Measurements from ENCODE around the gene HABP4.

The HABP4 gene

DNA sequence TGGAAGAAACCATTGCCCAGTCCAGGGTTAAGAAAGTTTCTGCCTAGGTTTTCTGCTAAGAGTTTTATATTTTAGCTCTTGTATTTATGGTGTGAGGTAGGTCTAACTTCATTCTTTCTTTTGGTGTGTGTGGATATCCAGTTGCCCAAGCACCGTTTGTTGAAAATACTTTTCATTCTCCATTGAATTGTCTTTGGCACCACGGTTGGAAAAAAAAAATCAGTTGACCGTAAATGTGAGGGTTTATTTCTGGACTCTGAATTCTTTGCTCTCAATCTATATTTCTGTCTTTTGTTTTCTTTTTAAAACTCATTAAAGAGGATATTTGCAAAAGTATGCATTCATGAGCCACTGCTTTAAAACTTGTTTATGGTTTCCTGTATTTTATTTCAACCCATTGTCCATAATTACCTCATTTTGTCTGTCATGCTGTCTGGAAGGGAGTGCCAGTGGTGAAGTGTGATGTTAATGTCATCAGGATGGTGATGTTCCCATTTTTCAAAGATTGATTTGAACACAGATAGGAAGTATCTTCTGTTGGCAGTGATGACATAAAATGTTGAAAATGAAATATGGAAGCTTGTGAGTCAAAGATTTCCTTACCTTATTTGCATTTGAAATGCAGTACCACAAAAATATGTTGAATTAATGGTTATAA, 33.9 kb downstream of the HABP4 start:
- TF ChIP-seq, protein P1, sequence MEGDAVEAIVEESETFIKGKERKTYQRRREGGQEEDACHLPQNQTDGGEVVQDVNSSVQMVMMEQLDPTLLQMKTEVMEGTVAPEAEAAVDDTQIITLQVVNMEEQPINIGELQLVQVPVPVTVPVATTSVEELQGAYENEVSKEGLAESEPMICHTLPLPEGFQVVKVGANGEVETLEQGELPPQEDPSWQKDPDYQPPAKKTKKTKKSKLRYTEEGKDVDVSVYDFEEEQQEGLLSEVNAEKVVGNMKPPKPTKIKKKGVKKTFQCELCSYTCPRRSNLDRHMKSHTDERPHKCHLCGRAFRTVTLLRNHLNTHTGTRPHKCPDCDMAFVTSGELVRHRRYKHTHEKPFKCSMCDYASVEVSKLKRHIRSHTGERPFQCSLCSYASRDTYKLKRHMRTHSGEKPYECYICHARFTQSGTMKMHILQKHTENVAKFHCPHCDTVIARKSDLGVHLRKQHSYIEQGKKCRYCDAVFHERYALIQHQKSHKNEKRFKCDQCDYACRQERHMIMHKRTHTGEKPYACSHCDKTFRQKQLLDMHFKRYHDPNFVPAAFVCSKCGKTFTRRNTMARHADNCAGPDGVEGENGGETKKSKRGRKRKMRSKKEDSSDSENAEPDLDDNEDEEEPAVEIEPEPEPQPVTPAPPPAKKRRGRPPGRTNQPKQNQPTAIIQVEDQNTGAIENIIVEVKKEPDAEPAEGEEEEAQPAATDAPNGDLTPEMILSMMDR (IDR thresholded peaks at IDR 0.05; ENCODE audit: insufficient read depth, low read length, missing control alignments), result no peak
- POLR2A ChIA-PET, result no interaction called here
- no peak overlapping the region for H3K4me3 ChIP-seq (ENCODE audit: low read depth, low read length)
- no peak for DNase-seq (ENCODE audit: low read depth, low spot score)
- CTCF ChIA-PET, result no interaction called here

DNA sequence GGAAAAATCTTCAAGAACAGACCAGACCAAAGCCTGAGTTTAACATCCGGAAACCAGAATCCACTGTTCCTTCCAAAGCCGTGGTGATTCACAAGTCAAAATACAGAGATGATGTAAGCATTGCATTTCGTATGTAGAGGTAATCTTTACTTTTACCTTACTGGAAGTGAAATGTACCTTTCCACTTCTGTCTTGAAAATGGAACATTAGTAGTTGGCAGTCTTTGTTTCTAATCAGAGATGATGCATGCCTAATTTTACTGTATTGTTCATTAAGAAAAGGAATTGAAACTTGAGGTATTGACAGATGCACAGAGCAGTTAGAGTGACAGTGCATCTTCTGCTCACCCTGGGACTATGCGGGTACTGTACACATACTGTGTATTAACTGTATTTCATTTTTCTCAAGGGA, 34.6 kb downstream of the HABP4 start:
- TF ChIP-seq, protein P1 (IDR thresholded peaks at IDR 0.05; ENCODE audit: insufficient read depth, low read length, missing control alignments), result no peak
- DNase-seq (ENCODE audit: low read depth, low spot score), result no peak
- no peak overlapping the region for H3K4me3 ChIP-seq (ENCODE audit: low read depth, low read length)
- ChIA-PET CTCF (no interaction called here), POLR2A (no interaction called here)

DNA sequence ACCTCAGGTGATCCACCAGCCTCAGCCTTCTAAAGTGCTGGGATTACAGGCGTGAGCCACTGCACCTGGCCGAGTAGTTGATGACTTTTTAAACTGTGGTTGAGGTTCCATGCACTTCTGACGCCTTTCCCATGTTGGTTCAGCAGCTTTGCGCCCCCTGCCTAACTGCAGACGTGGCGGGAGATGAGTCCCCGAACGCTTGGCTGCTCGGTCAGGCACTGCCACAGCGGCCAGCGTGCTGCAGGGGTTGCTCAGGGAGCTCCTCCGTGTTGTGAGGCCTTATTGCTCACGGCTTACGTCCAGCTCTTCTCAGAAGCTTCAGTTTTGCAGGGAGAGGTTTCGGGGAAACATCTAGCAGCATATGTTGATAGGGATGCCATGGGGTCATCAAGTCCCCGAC, 35.3 kb downstream of the HABP4 start:
- ChIA-PET POLR2A (no interaction called here), CTCF (no interaction called here)
- H3K4me3 ChIP-seq (ENCODE audit: low read depth, low read length), result no peak overlapping the region
- no peak for DNase-seq (ENCODE audit: low read depth, low spot score)
- TF ChIP-seq, protein P1 (IDR thresholded peaks at IDR 0.05; ENCODE audit: insufficient read depth, low read length, missing control alignments), result no peak

DNA sequence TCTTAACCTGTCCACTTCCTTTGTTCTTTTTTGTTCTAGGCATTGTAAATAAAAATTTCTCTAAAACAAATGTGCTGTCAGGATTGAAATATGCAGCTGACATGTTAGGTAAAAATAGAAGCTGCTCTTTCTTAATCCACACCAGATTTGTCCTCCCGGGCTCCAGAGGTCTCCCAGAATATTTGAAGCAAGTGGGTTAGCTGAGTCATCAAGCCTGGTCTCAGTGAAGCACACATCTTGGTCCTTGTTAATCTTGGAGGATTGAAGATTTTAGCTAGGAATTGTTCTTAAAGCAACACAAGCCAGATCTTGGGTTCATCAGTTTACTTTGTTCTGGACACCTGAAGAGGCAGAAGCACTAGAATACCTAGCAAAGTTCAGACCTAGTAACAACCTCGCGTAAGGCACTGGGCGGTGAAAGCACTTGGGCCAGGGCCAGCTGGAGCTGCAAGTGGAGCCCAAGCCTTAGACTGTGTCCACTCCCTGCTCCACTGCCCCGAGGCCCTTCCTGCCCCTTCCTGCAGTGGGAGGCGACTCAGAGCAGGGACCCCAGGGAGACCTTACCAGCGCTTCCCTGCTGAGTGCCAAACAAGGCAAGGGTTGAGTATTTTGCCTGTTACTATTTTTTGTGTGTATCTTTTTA, 36.5 kb downstream of the HABP4 start:
- CTCF ChIA-PET, result interaction anchor here (1.3 to 1.5 kb wide), 2 partner anchors 11 to 180 kb away, joined by 3 read pairs; no protein-coding TSS in a partner anchor
- peak; percentile 45 for DNase-seq (ENCODE audit: low read depth, low spot score)
- no peak overlapping the region for H3K4me3 ChIP-seq (ENCODE audit: low read depth, low read length)
- TF ChIP-seq, protein P1 (IDR thresholded peaks at IDR 0.05; ENCODE audit: insufficient read depth, low read length, missing control alignments), result no peak
- POLR2A ChIA-PET, result interaction anchor here (0.7 to 1.3 kb wide), 2 partner anchors 27 to 1091 kb away, joined by 3 to 5 read pairs; no protein-coding TSS in a partner anchor

DNA sequence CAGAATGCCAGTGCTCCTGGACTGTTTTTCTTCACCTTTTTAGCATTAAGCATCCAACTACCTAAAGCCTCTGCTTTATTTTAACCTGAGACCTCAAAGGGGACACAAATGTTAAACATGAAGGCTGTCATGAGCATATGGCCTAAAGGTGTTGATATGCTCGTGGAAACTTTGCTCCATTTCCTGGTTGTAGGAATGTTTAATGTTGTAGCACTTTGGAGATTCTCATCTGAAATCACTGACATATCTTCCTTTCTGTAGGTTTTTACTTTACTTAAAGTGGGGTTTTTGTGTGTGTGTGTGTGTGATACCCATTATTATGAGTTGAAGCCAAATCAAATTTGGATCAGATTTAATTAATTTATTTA, 37.0 kb downstream of the HABP4 start:
- TF ChIP-seq, protein P1 (IDR thresholded peaks at IDR 0.05; ENCODE audit: insufficient read depth, low read length, missing control alignments), result no peak
- H3K4me3 ChIP-seq (ENCODE audit: low read depth, low read length), result no peak overlapping the region
- ChIA-PET CTCF (interaction anchor here (1.3 to 1.5 kb wide), 2 partner anchors 11 to 180 kb away, joined by 3 read pairs; no protein-coding TSS in a partner anchor), POLR2A (interaction anchor here (1.3 kb wide), 1 partner anchor 27 kb away, joined by 5 read pairs; no protein-coding TSS in a partner anchor)
- DNase-seq (ENCODE audit: low read depth, low spot score), result no peak

DNA sequence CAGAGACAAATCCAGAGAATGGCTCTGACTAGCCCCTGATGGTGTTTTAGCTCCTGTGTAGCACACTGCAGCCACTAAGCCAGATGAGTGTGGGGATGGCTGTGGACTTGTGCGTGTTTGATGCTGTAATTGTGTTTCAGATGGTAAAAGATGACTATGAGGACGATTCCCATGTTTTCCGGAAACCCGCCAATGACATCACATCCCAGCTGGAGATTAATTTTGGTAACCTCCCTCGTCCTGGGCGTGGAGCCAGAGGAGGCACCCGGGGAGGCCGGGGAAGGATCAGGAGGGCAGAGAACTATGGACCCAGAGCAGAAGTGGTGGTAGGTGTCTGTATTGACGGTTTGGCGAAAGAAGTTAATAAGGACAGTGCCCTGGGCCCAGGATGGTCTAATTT, 38.0 kb downstream of the HABP4 start:
- ChIA-PET POLR2A (interaction anchor here (0.5 kb wide), 1 partner anchor 132 kb away, joined by 7 read pairs; the partner anchor contains the start of gene CDC14B), CTCF (interaction anchor here (1.3 to 1.5 kb wide), 2 partner anchors 10 to 179 kb away, joined by 3 read pairs; no protein-coding TSS in a partner anchor)
- TF ChIP-seq, protein P1 (IDR thresholded peaks at IDR 0.05; ENCODE audit: insufficient read depth, low read length, missing control alignments), result no peak
- no peak overlapping the region for H3K4me3 ChIP-seq (ENCODE audit: low read depth, low read length)
- DNase-seq (ENCODE audit: low read depth, low spot score), result no peak

All from AG04449 (cell line).